Glutamatergic neuron (in vitro differentiated cells): ENCODE results near the gene GIGYF1. TPM values are rescaled to one million over a fixed set of nuclear protein-coding genes. Genes with fewer than 3 reads are reported as not detected.

Source experiments
- DNase-seq: peaks from one replicate; pipeline ENCODE4 v3.0.0; 2022
- H3K27ac Mint-ChIP-seq: one replicate; pipeline ENCODE4 v1.8.0; 2020; ENCODE audit warnings: mild to moderate bottlenecking, mixed read lengths, inconsistent platforms; ENCODE audit not compliant: unreplicated experiment
- H3K27me3 Mint-ChIP-seq: one replicate; pipeline ENCODE4 v1.8.0; 2020; ENCODE audit warnings: mild to moderate bottlenecking, moderate library complexity, mixed read lengths, inconsistent platforms; ENCODE audit not compliant: unreplicated experiment
- H3K36me3 Mint-ChIP-seq: one replicate; pipeline ENCODE4 v1.8.0; 2020; ENCODE audit warnings: mild to moderate bottlenecking, mixed read lengths, inconsistent platforms; ENCODE audit not compliant: unreplicated experiment
- H3K4me1 Mint-ChIP-seq: one replicate; pipeline ENCODE4 v1.8.0; 2020; ENCODE audit warnings: mild to moderate bottlenecking, low read depth, mixed read lengths, inconsistent platforms; ENCODE audit not compliant: unreplicated experiment
- H3K4me3 Mint-ChIP-seq: one replicate; pipeline ENCODE4 v1.8.0; 2020; ENCODE audit warnings: mild to moderate bottlenecking, mixed read lengths, inconsistent platforms; ENCODE audit not compliant: unreplicated experiment
- H3K9me3 Mint-ChIP-seq: one replicate; pipeline ENCODE4 v1.8.0; 2020; ENCODE audit warnings: mild to moderate bottlenecking, moderate library complexity, mixed read lengths, inconsistent platforms; ENCODE audit not compliant: unreplicated experiment
- total RNA-seq: library from RNA; stranded (reverse); fragmentation: NEBNext Ultra II Directional; extraction: Animal tissue kit (Norgen Biotek cat#: 25700); gene quantifications from one replicate; pipeline ENCODE4 v1.2.1, GENCODE V29; 2021; ENCODE audit not compliant: unreplicated experiment
- TF ChIP-seq, protein P1 (sequence below): fragments of 200-600 bp; sonication (generic); IDR thresholded peaks from one replicate; pipeline ENCODE4 v1.5.0; 2021; ENCODE audit not compliant: partially characterized antibody, unreplicated experiment

The GIGYF1 gene
- total RNA-seq, 1 donor from 2014 or later = 79.6 TPM

DNA sequence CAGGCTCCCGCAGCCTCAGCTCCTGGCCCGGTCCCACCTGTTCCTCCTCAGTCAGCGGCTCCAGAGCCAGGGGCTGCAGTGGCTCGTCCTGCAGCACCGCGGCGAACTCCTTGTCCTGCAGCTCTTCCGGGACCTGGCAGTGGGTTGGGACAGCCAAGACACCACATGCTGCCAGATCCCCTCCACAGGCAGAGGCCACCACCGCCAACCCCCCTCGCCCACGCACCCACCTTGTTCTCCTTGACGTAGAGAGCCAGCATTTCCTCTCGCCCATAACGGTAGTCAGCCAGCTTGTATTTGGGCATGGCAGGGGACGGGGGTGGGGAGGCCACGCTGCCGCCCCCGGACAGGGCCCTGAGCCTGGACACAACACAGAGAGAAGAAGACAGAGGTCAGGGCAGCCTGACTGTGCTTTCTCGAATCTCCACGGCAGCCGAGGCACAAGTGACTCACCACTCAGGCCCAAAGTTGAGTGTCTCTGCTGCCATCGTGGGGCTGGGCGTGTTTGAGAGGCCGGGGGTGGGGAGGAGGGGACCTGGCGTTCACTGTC is 6.2 kb downstream of the GIGYF1 start:
- Mint-ChIP-seq H3K27me3 (peaks cover 12% of the 10 kb centered on the region), H3K9me3 (peaks cover 10% of the 10 kb centered on the region), H3K27ac (no peak overlapping the region), H3K4me3 (no peak overlapping the region), H3K36me3 (no peaks in the 10 kb centered on the region), H3K4me1 (peaks cover 21% of the 10 kb centered on the region)
- DNase-seq = no peak
- TF ChIP-seq, protein P1, sequence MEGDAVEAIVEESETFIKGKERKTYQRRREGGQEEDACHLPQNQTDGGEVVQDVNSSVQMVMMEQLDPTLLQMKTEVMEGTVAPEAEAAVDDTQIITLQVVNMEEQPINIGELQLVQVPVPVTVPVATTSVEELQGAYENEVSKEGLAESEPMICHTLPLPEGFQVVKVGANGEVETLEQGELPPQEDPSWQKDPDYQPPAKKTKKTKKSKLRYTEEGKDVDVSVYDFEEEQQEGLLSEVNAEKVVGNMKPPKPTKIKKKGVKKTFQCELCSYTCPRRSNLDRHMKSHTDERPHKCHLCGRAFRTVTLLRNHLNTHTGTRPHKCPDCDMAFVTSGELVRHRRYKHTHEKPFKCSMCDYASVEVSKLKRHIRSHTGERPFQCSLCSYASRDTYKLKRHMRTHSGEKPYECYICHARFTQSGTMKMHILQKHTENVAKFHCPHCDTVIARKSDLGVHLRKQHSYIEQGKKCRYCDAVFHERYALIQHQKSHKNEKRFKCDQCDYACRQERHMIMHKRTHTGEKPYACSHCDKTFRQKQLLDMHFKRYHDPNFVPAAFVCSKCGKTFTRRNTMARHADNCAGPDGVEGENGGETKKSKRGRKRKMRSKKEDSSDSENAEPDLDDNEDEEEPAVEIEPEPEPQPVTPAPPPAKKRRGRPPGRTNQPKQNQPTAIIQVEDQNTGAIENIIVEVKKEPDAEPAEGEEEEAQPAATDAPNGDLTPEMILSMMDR = no peak

- TF ChIP-seq, protein P1 = no peak
- no peak for DNase-seq
- peaks cover 12% of the 10 kb centered on the region for H3K27me3 Mint-ChIP-seq
- no peak overlapping the region for H3K27ac Mint-ChIP-seq
- H3K4me3 Mint-ChIP-seq = no peak overlapping the region
- peaks cover 15% of the 10 kb centered on the region for H3K4me1 Mint-ChIP-seq
- H3K9me3 Mint-ChIP-seq = peaks cover 9% of the 10 kb centered on the region
- H3K36me3 Mint-ChIP-seq = no peaks in the 10 kb centered on the region
Observed at GRCh38 chr7:100687261-100687660, 6.8 kb downstream of the GIGYF1 start.

- Mint-ChIP-seq H3K27me3 (peaks cover 11% of the 10 kb centered on the region), H3K36me3 (no peaks in the 10 kb centered on the region), H3K4me3 (no peak overlapping the region), H3K27ac (no peak overlapping the region), H3K4me1 (peaks cover 12% of the 10 kb centered on the region), H3K9me3 (peaks cover 7% of the 10 kb centered on the region)
- TF ChIP-seq, protein P1 = no peak
- DNase-seq = no peak
Observed at GRCh38 chr7:100686822-100687211, 7.2 kb downstream of the GIGYF1 start.

DNA sequence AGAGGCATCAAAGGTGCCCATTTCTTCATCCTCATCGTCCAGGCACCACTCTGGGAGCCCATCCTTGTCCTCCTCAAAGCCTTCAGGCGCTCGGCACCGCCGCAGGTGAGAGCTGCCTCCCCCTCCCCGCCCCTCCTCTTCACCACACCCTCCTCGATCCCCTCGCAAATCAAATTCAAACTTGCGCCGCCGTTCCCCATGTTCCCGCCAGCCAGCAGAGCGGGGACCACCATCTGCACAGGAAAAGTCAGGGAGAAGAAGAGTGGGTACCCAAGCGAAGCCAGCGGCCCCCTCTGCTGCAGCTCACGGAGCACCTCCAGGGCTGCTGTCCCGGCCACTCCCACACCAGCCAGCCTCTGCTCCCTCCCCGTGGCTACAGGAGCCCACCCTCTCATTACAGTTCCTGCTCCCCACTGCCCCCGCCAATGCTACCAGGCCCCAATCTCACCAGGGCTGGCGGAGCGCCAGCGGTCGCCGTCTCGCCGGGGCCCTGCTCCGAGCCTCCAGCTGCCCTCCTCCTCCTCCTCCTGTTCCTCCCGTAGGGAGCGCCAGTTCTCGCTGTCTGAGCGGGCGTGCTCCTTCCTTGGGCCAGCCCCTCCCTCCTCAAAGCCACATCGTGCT is 7.7 kb downstream of the GIGYF1 start:
- H3K9me3 Mint-ChIP-seq = peaks cover 7% of the 10 kb centered on the region
- no peak overlapping the region for H3K27ac Mint-ChIP-seq
- DNase-seq = no peak
- H3K36me3 Mint-ChIP-seq = no peaks in the 10 kb centered on the region
- TF ChIP-seq, protein P1 = no peak
- peaks cover 10% of the 10 kb centered on the region for H3K27me3 Mint-ChIP-seq
- peaks cover 9% of the 10 kb centered on the region for H3K4me1 Mint-ChIP-seq
- H3K4me3 Mint-ChIP-seq = no peak overlapping the region

GRCh38 chr7:100685631-100686145 is 8.4 kb downstream of the GIGYF1 start:
- H3K4me1 Mint-ChIP-seq = peaks cover 9% of the 10 kb centered on the region
- no peak overlapping the region for H3K4me3 Mint-ChIP-seq
- no peaks in the 10 kb centered on the region for H3K36me3 Mint-ChIP-seq
- peaks cover 7% of the 10 kb centered on the region for H3K9me3 Mint-ChIP-seq
- TF ChIP-seq, protein P1 = no peak
- no peak for DNase-seq
- H3K27me3 Mint-ChIP-seq = peaks cover 10% of the 10 kb centered on the region
- no peak overlapping the region for H3K27ac Mint-ChIP-seq
